ENCODE measurements around the gene FMN1. TPM values are rescaled to one million over a fixed set of nuclear protein-coding genes. Genes with fewer than 3 reads are reported as not detected.

Gene FMN1
- total RNA-seq, 4 donors from 2014 or later, result 4.3 to 10.1 (median 8.8) TPM

DNA sequence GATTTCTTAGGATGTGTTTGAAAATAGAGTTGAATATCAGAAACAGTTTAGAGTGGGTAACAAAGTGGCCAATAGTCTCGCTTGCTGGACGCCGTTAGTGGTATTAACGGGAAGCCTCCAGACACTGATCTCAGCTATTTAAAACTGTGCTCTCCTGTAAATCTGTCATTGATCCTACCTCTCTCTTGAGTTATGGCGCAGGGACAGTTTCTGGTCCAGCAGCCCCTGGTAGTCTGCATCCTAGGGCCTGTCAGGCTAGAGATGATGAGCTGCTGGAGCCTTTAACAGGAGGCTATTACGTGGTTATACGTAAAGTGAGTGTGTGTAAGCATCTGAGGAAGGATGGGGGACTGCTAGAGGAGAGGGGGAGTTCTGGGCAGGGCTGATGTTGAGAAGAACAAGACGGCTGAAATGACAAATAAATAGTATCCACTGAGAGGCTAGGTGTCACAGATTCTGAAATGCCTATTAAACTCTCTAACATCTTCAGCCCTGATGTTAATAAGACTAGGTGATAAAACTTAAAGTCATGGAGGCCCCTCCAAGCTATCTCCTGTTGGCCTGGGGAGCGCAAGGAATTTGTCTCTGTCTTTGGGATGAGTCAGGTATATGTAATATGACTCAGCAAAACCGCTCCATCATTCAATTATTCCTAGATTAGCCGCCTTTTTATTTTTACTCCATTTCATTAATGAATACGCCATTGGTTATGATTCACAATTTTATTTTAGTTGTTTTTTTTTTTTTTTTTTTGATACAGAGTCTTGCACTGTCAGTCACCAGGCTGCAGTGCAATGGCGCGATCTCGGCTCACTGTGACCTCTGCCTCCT lies 321.0 kb downstream of the FMN1 start:
- intact Hi-C loops (cut with DNase I), result no loop called here
- DNase-seq, result no peak
- no peaks in the 10 kb centered on the region for H3K27me3 ChIP-seq
- H3K9me3 ChIP-seq, result no peaks in the 10 kb centered on the region
- H3K27ac ChIP-seq, result peak overlapping the region in 3 of 4 donors; percentile 72 to 88 (median 79)
- no peaks in the 10 kb centered on the region for H3K36me3 ChIP-seq
- H3K4me3 ChIP-seq, result no peak overlapping the region
- H3K4me1 ChIP-seq, result peaks cover 0 to 35% (median 0%) of the 10 kb centered on the region in 3 donors
- WGBS, 2 donors, result 77 to 79% methylated on average over 15 of the region's 15 CpGs
- TF ChIP-seq POLR2A (IDR thresholded peaks at IDR 0.05), result no peak

DNA sequence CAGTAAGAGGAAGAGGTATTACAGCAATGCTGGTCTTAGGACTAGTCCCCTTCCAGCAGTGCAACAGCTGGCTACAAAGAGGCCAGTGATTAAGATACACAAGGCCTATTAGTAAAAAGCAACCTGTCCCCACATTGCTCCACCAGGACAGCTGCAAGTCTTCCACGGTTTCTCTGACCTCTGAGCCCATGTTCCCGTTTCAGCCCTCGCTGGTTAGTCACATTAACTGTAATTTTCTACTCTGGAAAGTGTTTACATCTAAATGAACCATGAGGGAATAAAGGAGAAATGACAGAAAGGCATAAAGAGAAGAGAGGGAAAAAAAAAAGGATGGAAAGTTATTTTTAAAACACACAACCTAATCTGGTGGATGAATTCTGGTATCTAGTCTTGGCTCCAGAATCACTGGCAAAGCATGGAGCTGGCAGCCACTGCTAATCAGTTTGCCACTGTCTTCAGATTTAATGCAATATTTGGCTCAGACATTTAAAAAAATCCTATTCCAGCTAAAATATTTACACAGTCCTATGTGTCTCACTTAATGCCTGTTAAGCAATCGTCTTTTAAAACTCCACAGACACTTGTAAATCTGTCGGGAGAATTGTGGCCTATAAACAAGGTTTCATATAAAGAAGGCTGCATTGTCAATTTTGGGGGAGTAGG lies 321.8 kb downstream of the FMN1 start:
- Histone ChIP-seq H3K4me1 (peaks cover 0 to 28% (median 0%) of the 10 kb centered on the region in 3 donors), H3K36me3 (no peaks in the 10 kb centered on the region), H3K9me3 (no peaks in the 10 kb centered on the region), H3K27ac (peak overlapping the region in 3 of 4 donors; percentile 72 to 88 (median 79)), H3K27me3 (no peaks in the 10 kb centered on the region), H3K4me3 (no peak overlapping the region)
- intact Hi-C loops (cut with DNase I), result no loop called here
- 51 to 66% methylated on average over 5 of the region's 5 CpGs for WGBS, 2 donors
- DNase-seq, result no peak
- no peak for TF ChIP-seq POLR2A (IDR thresholded peaks at IDR 0.05)
- TF ChIP-seq, protein P1, sequence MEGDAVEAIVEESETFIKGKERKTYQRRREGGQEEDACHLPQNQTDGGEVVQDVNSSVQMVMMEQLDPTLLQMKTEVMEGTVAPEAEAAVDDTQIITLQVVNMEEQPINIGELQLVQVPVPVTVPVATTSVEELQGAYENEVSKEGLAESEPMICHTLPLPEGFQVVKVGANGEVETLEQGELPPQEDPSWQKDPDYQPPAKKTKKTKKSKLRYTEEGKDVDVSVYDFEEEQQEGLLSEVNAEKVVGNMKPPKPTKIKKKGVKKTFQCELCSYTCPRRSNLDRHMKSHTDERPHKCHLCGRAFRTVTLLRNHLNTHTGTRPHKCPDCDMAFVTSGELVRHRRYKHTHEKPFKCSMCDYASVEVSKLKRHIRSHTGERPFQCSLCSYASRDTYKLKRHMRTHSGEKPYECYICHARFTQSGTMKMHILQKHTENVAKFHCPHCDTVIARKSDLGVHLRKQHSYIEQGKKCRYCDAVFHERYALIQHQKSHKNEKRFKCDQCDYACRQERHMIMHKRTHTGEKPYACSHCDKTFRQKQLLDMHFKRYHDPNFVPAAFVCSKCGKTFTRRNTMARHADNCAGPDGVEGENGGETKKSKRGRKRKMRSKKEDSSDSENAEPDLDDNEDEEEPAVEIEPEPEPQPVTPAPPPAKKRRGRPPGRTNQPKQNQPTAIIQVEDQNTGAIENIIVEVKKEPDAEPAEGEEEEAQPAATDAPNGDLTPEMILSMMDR (IDR thresholded peaks at IDR 0.05), result no peak

DNA sequence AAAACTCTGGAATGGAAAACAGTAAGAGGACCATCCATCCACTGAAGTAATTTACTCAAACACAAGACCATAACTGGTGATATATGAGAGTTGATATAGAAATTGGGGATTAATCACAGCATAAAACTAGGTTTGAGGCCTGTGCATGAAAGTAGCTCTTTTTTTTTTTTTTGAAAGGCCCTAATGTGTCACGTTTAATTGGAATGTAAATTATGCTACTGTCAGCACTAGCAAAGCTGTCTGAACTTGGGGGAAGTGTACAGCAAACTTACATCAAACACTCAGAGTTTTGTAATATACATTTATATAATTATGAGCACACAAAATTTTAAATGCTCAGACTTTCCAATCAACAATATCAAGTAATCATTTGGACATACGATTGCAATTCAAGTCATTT lies 322.6 kb downstream of the FMN1 start:
- peak overlapping the region in 3 of 4 donors; percentile 65 to 79 (median 72) for H3K27ac ChIP-seq

DNA sequence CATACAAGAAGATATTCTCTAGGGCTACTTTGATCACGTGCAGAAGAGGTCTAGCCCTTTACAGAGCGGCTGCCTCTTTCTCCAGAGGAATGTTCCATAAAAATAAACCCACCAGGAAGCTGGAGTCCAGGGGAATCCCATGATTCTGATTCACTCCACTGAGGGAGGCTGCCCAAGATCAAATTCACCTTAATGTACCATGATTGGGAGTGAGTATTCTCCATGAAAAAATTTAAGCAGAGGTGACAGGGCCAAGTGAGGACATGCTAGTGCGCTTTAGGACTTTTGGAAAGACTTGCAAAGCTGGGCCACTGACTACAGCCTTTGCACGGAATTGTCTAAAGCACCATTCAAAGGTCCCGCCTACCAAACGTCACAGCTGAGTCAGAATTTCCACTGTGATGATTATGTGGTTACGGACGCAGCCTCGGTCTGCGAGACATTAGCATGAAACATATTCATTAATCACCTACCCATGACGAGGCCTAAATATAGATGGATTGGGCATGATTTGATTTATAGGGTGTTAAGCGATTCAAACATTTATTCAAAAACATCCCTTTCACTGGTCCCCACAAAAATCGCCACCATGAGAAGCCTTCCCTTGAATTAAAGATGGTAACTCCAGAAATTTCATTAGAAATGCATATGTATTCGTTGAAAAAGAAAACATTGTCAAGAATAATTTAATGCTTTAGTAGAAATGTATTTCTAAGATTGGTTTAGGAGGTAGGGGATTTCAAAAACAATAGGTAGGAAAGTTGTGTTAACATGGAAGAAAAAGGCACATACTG lies 324.1 kb downstream of the FMN1 start:
- TF ChIP-seq, protein P1 (IDR thresholded peaks at IDR 0.05), result no peak
- TF ChIP-seq POLR2A (IDR thresholded peaks at IDR 0.05), result no peak
- intact Hi-C loops (cut with DNase I), result no loop called here
- H3K27ac ChIP-seq, result peak overlapping the region; percentile 13 to 79 (median 66)
- DNase-seq, result no peak
- H3K4me3 ChIP-seq, result no peak overlapping the region
- WGBS, 2 donors, result 55 to 61% methylated on average over 13 to 14 of the region's 14 CpGs
- no peaks in the 10 kb centered on the region for H3K27me3 ChIP-seq
- no peaks in the 10 kb centered on the region for H3K36me3 ChIP-seq
- H3K9me3 ChIP-seq, result no peaks in the 10 kb centered on the region
- H3K4me1 ChIP-seq, result peaks cover 0 to 36% (median 8%) of the 10 kb centered on the region in 3 donors

More for the DNA sequence above, 322.6 kb downstream of the FMN1 start:
- 59 to 68% methylated on average over 2 of the region's 2 CpGs for WGBS, 2 donors
- TF ChIP-seq POLR2A (IDR thresholded peaks at IDR 0.05), result no peak
- TF ChIP-seq, protein P1 (IDR thresholded peaks at IDR 0.05), result no peak
- intact Hi-C loops (cut with DNase I), result no loop called here
- DNase-seq, result no peak
- no peaks in the 10 kb centered on the region for H3K9me3 ChIP-seq
- no peak overlapping the region for H3K4me3 ChIP-seq
- H3K4me1 ChIP-seq, result peaks cover 0 to 31% (median 4%) of the 10 kb centered on the region in 3 donors
- no peaks in the 10 kb centered on the region for H3K27me3 ChIP-seq
- H3K36me3 ChIP-seq, result no peaks in the 10 kb centered on the region

DNA sequence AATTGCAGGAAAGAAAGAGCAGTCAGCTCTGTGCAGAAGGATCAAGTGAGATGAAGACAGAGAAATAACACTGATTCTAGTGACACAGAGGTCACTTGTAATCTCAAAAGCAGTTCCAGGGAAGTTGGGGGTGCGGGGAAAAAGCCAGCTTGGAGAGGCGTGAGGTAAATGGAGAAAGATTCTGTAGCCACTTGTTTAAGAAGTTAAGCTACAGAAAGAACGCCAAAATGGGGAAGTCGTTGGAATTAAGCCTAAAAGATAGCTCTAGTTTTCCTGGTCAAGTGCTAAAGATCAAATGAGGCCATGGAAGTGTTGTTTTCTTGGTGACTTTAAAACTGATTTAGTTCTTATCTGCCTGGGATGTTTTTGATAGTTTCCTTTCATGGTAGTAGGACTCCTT lies 324.7 kb downstream of the FMN1 start:
- TF ChIP-seq POLR2A (IDR thresholded peaks at IDR 0.05), result no peak
- TF ChIP-seq, protein P1 (IDR thresholded peaks at IDR 0.05), result no peak
- Histone ChIP-seq H3K4me3 (no peak overlapping the region), H3K4me1 (peaks cover 0 to 36% (median 8%) of the 10 kb centered on the region in 3 donors), H3K9me3 (no peaks in the 10 kb centered on the region), H3K27me3 (no peaks in the 10 kb centered on the region), H3K27ac (peak overlapping the region; percentile 4 to 79 (median 66)), H3K36me3 (no peaks in the 10 kb centered on the region)
- intact Hi-C loops (cut with DNase I), result no loop called here
- WGBS, 2 donors, result 73 to 74% methylated on average over 4 of the region's 4 CpGs
- DNase-seq, result no peak

Measured in esophagus squamous epithelium (tissue), 5 donors.